Panc1 (cell line): ENCODE data around the gene CDC16. TPM values are rescaled to one million over a fixed set of nuclear protein-coding genes. Genes with fewer than 3 reads are reported as not detected.

Source experiments
- ATAC-seq: fragments of 200-7000 bp; cut with Tn5 transposase; 2 replicates; pipeline ENCODE4 v1.9.1; 2020; ENCODE audit warnings: mild to moderate bottlenecking, moderate library complexity
- BruUV-seq: library from RNA; stranded (reverse); fragments of 400-500 nt; replicated peaks from 2 replicates; lab custom pipeline; 2021; lab: Mats Ljungman, UMichigan
- CTCF ChIA-PET: fragments of 300-600 bp; sonication (Branson Sonifier 250); formaldehyde crosslinking; loops from one replicate; lab custom pipeline; 2022; ENCODE audit warnings: antibody characterized with exemption; lab: Charles Lee
- POLR2A ChIA-PET: fragments of 300-600 bp; sonication (Branson Sonifier 250); formaldehyde crosslinking; loops from one replicate; lab custom pipeline; 2022; ENCODE audit warnings: antibody characterized with exemption; lab: Charles Lee
- DNase-seq: peaks from one replicate; pipeline ENCODE4 v3.0.0-alpha.2; 2010; ENCODE audit warnings: low read depth, low spot score
- H3K27ac ChIP-seq: 2 replicates; pipeline ENCODE4 v1.5.1; 2011; ENCODE audit warnings: mild to moderate bottlenecking, low read length, inconsistent platforms
- H3K27me3 ChIP-seq: fragments of 200-500 bp; sonication (Bioruptor generic); 2 replicates; pipeline ENCODE4 v1.6.0; 2014; ENCODE audit warnings: low read length, inconsistent platforms; ENCODE audit not compliant: control insufficient read depth, insufficient read depth
- H3K36me3 ChIP-seq: fragments of 200-500 bp; sonication (Bioruptor generic); 2 replicates; pipeline ENCODE4 v1.5.1; 2014; ENCODE audit warnings: inconsistent platforms, mild to moderate bottlenecking, low read length, moderate library complexity; ENCODE audit not compliant: control insufficient read depth, insufficient read depth
- H3K4me1 ChIP-seq: 2 replicates; pipeline ENCODE4 v1.5.1; 2011; ENCODE audit warnings: inconsistent platforms, mild to moderate bottlenecking, low read length, moderate library complexity; ENCODE audit not compliant: control insufficient read depth, insufficient read depth
- H3K4me3 ChIP-seq, 2 experiments: 2 replicates each; pipeline ENCODE4 v1.5.1; 2011 to 2012; ENCODE audit warnings: low read depth in 2 of 2, low read length in 2 of 2, mild to moderate bottlenecking in 2 of 2, inconsistent platforms in 1 of 2, moderate library complexity in 1 of 2
- H3K9me3 ChIP-seq: fragments of 200-500 bp; sonication (Bioruptor generic); 2 replicates; pipeline ENCODE4 v1.5.1; 2014; ENCODE audit warnings: low read depth, mild to moderate bottlenecking, inconsistent platforms, low read length, moderate library complexity; ENCODE audit not compliant: control insufficient read depth, insufficient read depth
- CTCF ChIP-seq: fragments of 450-650 bp; IDR thresholded peaks from 2 replicates; pipeline ENCODE4 v1.5.1; 2017; ENCODE audit warnings: mild to moderate bottlenecking
- POLR2AphosphoS5 ChIP-seq: IDR thresholded peaks from 2 replicates; pipeline ENCODE4 v1.6.1; 2012; ENCODE audit warnings: mild to moderate bottlenecking, low read depth, low read length, moderate library complexity
- REST ChIP-seq, 2 experiments: IDR thresholded peaks; 2 replicates each; pipeline ENCODE4 v1.6.1; 2011 to 2012; ENCODE audit warnings: low read depth in 2 of 2, control low read depth in 1 of 2, low read length in 1 of 2, mild to moderate bottlenecking in 1 of 2, moderate library complexity in 1 of 2; ENCODE audit not compliant: insufficient read depth in 1 of 2
- SIN3A ChIP-seq: IDR thresholded peaks from 2 replicates; pipeline ENCODE4 v1.6.1; 2012; ENCODE audit warnings: low read depth, mild to moderate bottlenecking, low read length, moderate library complexity, borderline replicate concordance; ENCODE audit not compliant: insufficient read depth
- TCF7L2 ChIP-seq: IDR thresholded peaks from 2 replicates; pipeline ENCODE4 v1.6.1; 2011; ENCODE audit warnings: mild to moderate bottlenecking, low read depth, low read length, inconsistent platforms
- in situ Hi-C: cut with HindIII; loops from 2 replicates; pipeline ENCODE4 v1.10.0; 2016; ENCODE audit warnings: low sequenced_read_pairs, low pct_unique_long_range_greater_than_20kb
- intact Hi-C: fragments of 100-400 bp; cut with micrococcal nuclease; formaldehyde crosslinking; loops from one replicate; pipeline ENCODE4 v1.10.0; 2022; ENCODE audit not compliant: unreplicated experiment
- total RNA-seq: library from RNA; stranded (reverse); gene quantifications from one replicate; pipeline ENCODE4 v1.2.1, GENCODE V29; 2021; ENCODE audit not compliant: unreplicated experiment

Gene CDC16
- total RNA-seq, 1 experiment from 2014 or later: 51.8 TPM

DNA sequence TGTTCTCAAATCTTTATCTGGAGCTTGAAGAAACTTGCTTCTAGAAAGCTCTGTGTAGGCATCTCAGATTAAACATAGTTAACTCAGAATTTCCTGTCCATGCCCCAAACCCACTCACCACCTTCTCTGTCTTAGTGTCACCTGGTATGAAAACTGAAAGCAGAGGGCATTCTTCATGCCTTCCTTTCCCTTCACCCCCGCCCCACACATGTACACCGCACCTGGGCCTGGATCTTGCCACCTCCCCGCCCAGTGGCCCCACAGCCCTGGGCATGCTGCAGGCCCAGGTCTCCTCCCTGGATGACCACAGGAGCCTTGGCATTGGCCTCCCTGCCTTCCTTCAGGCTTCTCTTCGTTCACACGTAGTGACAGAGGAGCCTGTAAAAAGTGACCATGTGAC, 39.8 kb upstream of the CDC16 start:
- Histone ChIP-seq H3K27me3 (no peaks in the 10 kb centered on the region), H3K36me3 (no peaks in the 10 kb centered on the region), H3K27ac (no peak overlapping the region), H3K4me1 (no peaks in the 10 kb centered on the region), H3K9me3 (no peaks in the 10 kb centered on the region), H3K4me3 (no peak overlapping the region)
- DNase-seq: no peak
- POLR2A ChIA-PET: no interaction called here
- in situ Hi-C loops: no loop called here
- TF ChIP-seq REST (IDR thresholded peaks at IDR 0.05; ENCODE audit: insufficient read depth in 1 of 2, low read depth in 2 of 2, low read length in 1 of 2): no peak
- no peak for TF ChIP-seq TCF7L2
- TF ChIP-seq SIN3A: no peak
- no peak for TF ChIP-seq POLR2AphosphoS5
- TF ChIP-seq CTCF: no peak
- CTCF ChIA-PET: no interaction called here
- BruUV-seq: no TSS peak
- ATAC-seq: no peak
- intact Hi-C loops: no loop called here

- in situ Hi-C loops (no loop called here), intact Hi-C loops (no loop called here)
- Histone ChIP-seq H3K4me1 (no peaks in the 10 kb centered on the region), H3K27ac (no peak overlapping the region), H3K9me3 (no peaks in the 10 kb centered on the region), H3K36me3 (no peaks in the 10 kb centered on the region), H3K4me3 (no peak overlapping the region), H3K27me3 (no peaks in the 10 kb centered on the region)
- TF ChIP-seq REST (IDR thresholded peaks at IDR 0.05; ENCODE audit: insufficient read depth in 1 of 2, low read depth in 2 of 2, low read length in 1 of 2): no peak
- no peak for TF ChIP-seq CTCF
- no peak for TF ChIP-seq POLR2AphosphoS5
- no peak for TF ChIP-seq TCF7L2
- ChIA-PET CTCF (no interaction called here), POLR2A (no interaction called here)
- DNase-seq (no peak), ATAC-seq (no peak)
- BruUV-seq: no TSS peak
Observed at GRCh38 chr13:114196629-114197028, 38.1 kb upstream of the CDC16 start.
